Measurements from ENCODE around the gene UNC5CL.
"Not testable (repeated sequence)": the region's sequence is repeated elsewhere in the genome, so short reads cannot be mapped to it uniquely, and the experiment has no call there.

UNC5CL gene

GRCh38 chr6:41006980-41007379 is 32.0 kb downstream of the UNC5CL start:
- DNase-seq (ENCODE audit: low spot score): not testable (repeated sequence)

- DNase-seq (ENCODE audit: low spot score): peak; percentile 25
Measured at GRCh38 chr6:41006217-41006616, 32.8 kb downstream of the UNC5CL start.

- no peak for DNase-seq (ENCODE audit: low spot score)
Measured at GRCh38 chr6:41002168-41002567, 36.9 kb downstream of the UNC5CL start.

- no peak for DNase-seq (ENCODE audit: low spot score)
Measured at GRCh38 chr6:41000248-41000647, 38.8 kb downstream of the UNC5CL start.

- peak; percentile 70 for DNase-seq (ENCODE audit: low spot score)
Measured at GRCh38 chr6:40999569-40999968, 39.5 kb downstream of the UNC5CL start.

- DNase-seq (ENCODE audit: low spot score): no peak
Measured at GRCh38 chr6:40998661-40999060, 40.4 kb downstream of the UNC5CL start.

- DNase-seq (ENCODE audit: low spot score): peak; percentile 55
Measured at GRCh38 chr6:40997234-40997957, 41.6 kb downstream of the UNC5CL start.

- no peak for DNase-seq (ENCODE audit: low spot score)
Measured at GRCh38 chr6:40996591-40997233, 42.3 kb downstream of the UNC5CL start.

- DNase-seq (ENCODE audit: low spot score): no peak
Measured at GRCh38 chr6:40992746-40993145, 46.3 kb downstream of the UNC5CL start.

GRCh38 chr6:40990301-40990700 is 48.7 kb downstream of the UNC5CL start:
- DNase-seq (ENCODE audit: low spot score): no peak

GRCh38 chr6:40989204-40990169 is 49.5 kb downstream of the UNC5CL start:
- no peak for DNase-seq (ENCODE audit: low spot score)

GRCh38 chr6:40988634-40989033 is 50.4 kb downstream of the UNC5CL start:
- DNase-seq (ENCODE audit: low spot score): no peak

GRCh38 chr6:40986921-40987819 is 51.9 kb downstream of the UNC5CL start:
- DNase-seq (ENCODE audit: low spot score): no peak

GRCh38 chr6:40986364-40986763 is 52.7 kb downstream of the UNC5CL start:
- DNase-seq (ENCODE audit: low spot score): no peak

GRCh38 chr6:40983752-40984151 is 55.3 kb downstream of the UNC5CL start:
- DNase-seq (ENCODE audit: low spot score): no peak

GRCh38 chr6:40982917-40983316 is 56.1 kb downstream of the UNC5CL start:
- DNase-seq (ENCODE audit: low spot score): no peak

- DNase-seq (ENCODE audit: low spot score): no peak
Measured at GRCh38 chr6:40978687-40979289, 60.2 kb downstream of the UNC5CL start.

- DNase-seq (ENCODE audit: low spot score): no peak
Measured at GRCh38 chr6:40977695-40978094, 61.3 kb downstream of the UNC5CL start.

GRCh38 chr6:40977085-40977484 is 61.9 kb downstream of the UNC5CL start:
- no peak for DNase-seq (ENCODE audit: low spot score)
